NCI-H1436 (cell line): ENCODE results near the gene POFUT1.
A peak's percentile ranks its signal among the peaks of the same experiment; 100 is the strongest.

ENCODE experiments used
- DNase-seq: peaks from one replicate; lab custom pipeline; 2025; lab: John Stamatoyannopoulos, UW

Gene POFUT1

GRCh38 chr20:32277361-32278198 is 69.9 kb downstream of the POFUT1 start, which contains the start of gene KIF3B:
TSS of gene KIF3B (plus strand) at chr20:32277651. CDS start at chr20:32309778, 32,127 bp downstream.
- DNase-seq = peak; percentile 91

GRCh38 chr20:32278199-32278643 is 70.5 kb downstream of the POFUT1 start:
- no peak for DNase-seq

- DNase-seq = no peak
Observed at GRCh38 chr20:32281711-32282110, 74.0 kb downstream of the POFUT1 start.

- DNase-seq = no peak
Observed at GRCh38 chr20:32282461-32282860, 74.8 kb downstream of the POFUT1 start.

- no peak for DNase-seq
Observed at GRCh38 chr20:32285082-32285620, 77.5 kb downstream of the POFUT1 start.

- DNase-seq = no peak
Observed at GRCh38 chr20:32285621-32286371, 78.1 kb downstream of the POFUT1 start.

GRCh38 chr20:32287231-32287638 is 79.6 kb downstream of the POFUT1 start:
- no peak for DNase-seq
